ENCODE data around the gene OR1J4. TPM values are rescaled to one million over a fixed set of nuclear protein-coding genes. Genes with fewer than 3 reads are reported as not detected.

The OR1J4 gene
- total RNA-seq, 4 donors from 2014 or later = not detected

- no peak for ATAC-seq
These were observed 39.9 kb upstream of the OR1J4 start for GRCh38 chr9:122479062-122479461.

DNA sequence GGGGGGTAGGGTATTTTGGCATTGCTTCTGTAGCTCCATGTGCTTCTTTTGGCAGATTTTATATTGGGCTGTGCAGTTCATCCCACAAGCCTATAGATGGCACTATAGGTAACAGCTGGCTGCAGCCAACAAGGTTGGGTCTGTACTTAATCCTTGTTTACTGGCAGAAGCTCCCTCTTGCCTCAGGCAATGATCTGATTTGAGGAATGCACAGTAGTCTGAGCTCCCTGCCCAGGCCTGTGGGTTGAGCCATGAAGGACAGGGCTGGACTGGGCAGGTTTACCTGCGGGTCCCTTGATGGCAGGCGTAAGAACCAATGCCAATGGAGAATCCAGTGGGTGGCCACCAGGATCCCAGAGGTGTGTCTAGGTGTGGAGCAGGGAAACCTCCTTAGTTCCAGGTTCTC, 20.1 kb upstream of the OR1J4 start:
- Histone ChIP-seq H3K9me3 (no peaks in the 10 kb centered on the region), H3K27ac (no peak overlapping the region), H3K27me3 (no peaks in the 10 kb centered on the region), H3K4me3 (no peak overlapping the region), H3K36me3 (no peaks in the 10 kb centered on the region), H3K4me1 (no peaks in the 10 kb centered on the region)
- peak in 2 of 5 experiments; percentile 35 to 48 for TF ChIP-seq CTCF (IDR thresholded peaks at IDR 0.05 in 4 of 5, conservative IDR thresholded peaks at IDR 0.05 in 1 of 5)
- no peak for TF ChIP-seq POLR2A (IDR thresholded peaks at IDR 0.05)
- intact Hi-C loops (cut with DNase I; ENCODE audit: low total_unique reads) (no loop called here), in situ Hi-C loops (cut with MboI; ENCODE audit: low sequenced_read_pairs in 4 of 4) (no loop called here)
- ATAC-seq (no peak), DNase-seq (no peak)

More at GRCh38 chr9:122479062-122479461, 39.9 kb upstream of the OR1J4 start:
- no peak overlapping the region for H3K4me3 ChIP-seq
- no peak overlapping the region for H3K27ac ChIP-seq
- intact Hi-C loops (cut with DNase I; ENCODE audit: low total_unique reads) (no loop called here), in situ Hi-C loops (cut with MboI; ENCODE audit: low sequenced_read_pairs in 4 of 4) (no loop called here)
- no peaks in the 10 kb centered on the region for H3K9me3 ChIP-seq
- H3K27me3 ChIP-seq = no peaks in the 10 kb centered on the region
- H3K36me3 ChIP-seq = no peaks in the 10 kb centered on the region
- no peak for TF ChIP-seq CTCF (IDR thresholded peaks at IDR 0.05 in 4 of 5, conservative IDR thresholded peaks at IDR 0.05 in 1 of 5)
- no peak for TF ChIP-seq POLR2A (IDR thresholded peaks at IDR 0.05)
- DNase-seq = no peak
- H3K4me1 ChIP-seq = no peaks in the 10 kb centered on the region

DNA sequence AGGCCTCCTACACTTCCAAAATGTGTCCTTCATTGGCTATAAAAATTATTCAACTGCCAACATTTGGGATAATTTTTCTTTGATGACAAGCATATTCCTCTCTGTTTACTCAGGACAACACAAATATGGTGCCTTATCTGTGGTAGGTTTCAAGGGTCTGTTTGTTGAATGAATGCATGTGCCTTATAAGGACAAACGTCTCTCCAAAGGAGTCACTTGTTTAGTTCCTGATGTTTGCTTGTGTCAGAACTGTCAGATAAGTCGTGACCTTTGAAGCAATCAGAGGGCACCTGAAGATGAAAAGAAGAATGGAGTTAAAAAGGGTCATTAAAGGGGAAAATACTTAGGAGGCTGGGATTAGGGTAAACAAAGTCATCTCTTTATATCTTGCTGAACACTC, 12.0 kb upstream of the OR1J4 start:
- intact Hi-C loops (cut with DNase I; ENCODE audit: low total_unique reads) = no loop called here
- DNase-seq (no peak), ATAC-seq (no peak)
- H3K4me3 ChIP-seq = no peak overlapping the region
- no peaks in the 10 kb centered on the region for H3K36me3 ChIP-seq
- H3K27me3 ChIP-seq = no peaks in the 10 kb centered on the region
- TF ChIP-seq POLR2A (IDR thresholded peaks at IDR 0.05) = no peak
- no peak for TF ChIP-seq CTCF (IDR thresholded peaks at IDR 0.05 in 4 of 5, conservative IDR thresholded peaks at IDR 0.05 in 1 of 5)
- no peaks in the 10 kb centered on the region for H3K4me1 ChIP-seq
- in situ Hi-C loops (cut with MboI; ENCODE audit: low sequenced_read_pairs in 4 of 4) = no loop called here
- H3K27ac ChIP-seq = no peak overlapping the region
- no peaks in the 10 kb centered on the region for H3K9me3 ChIP-seq

DNA sequence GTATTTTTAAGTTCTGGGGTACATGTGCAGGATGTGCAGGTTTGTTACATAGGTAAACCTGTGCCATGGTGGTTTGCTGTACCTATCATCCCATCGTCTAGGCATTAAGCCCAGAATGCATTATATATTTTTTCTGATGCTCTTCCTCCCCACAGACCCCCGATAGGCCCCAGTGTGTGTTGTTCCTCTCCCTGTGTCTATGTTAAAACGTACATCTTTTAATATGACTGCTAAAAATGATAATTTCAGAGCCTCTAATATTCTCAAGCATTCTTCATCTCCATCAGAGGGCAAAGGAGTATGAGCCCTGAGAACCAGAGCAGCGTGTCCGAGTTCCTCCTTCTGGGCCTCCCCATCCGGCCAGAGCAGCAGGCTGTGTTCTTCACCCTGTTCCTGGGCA, 8.4 kb upstream of the OR1J4 start, which contains the start of gene OR1J2:
OR1J2 (plus strand) TSS at position 301 of the 400 bp plus-strand sequence; CDS start at position 301, 0 bp downstream.
- Histone ChIP-seq H3K9me3 (no peaks in the 10 kb centered on the region), H3K27ac (no peak within 1 kb of the TSS), H3K27me3 (no peaks in the 10 kb centered on the region), H3K36me3 (no peaks in the 10 kb centered on the region), H3K4me3 (no peak within 1 kb of the TSS), H3K4me1 (no peaks in the 10 kb centered on the region)
- intact Hi-C loops (cut with DNase I; ENCODE audit: low total_unique reads) = no loop called here
- DNase-seq (no peak), ATAC-seq (no peak)
- in situ Hi-C loops (cut with MboI; ENCODE audit: low sequenced_read_pairs in 4 of 4) = no loop called here
- TF ChIP-seq POLR2A (IDR thresholded peaks at IDR 0.05) = no peak
- TF ChIP-seq CTCF (IDR thresholded peaks at IDR 0.05 in 4 of 5, conservative IDR thresholded peaks at IDR 0.05 in 1 of 5) = no peak

- H3K9me3 ChIP-seq = no peaks in the 10 kb centered on the region
- H3K4me1 ChIP-seq = no peaks in the 10 kb centered on the region
- intact Hi-C loops (cut with DNase I; ENCODE audit: low total_unique reads) (no loop called here), in situ Hi-C loops (cut with MboI; ENCODE audit: low sequenced_read_pairs in 4 of 4) (no loop called here)
- H3K27ac ChIP-seq = no peak overlapping the region
- H3K27me3 ChIP-seq = no peaks in the 10 kb centered on the region
- no peak for ATAC-seq
- no peak for TF ChIP-seq CTCF (IDR thresholded peaks at IDR 0.05 in 4 of 5, conservative IDR thresholded peaks at IDR 0.05 in 1 of 5)
- H3K4me3 ChIP-seq = no peak overlapping the region
- H3K36me3 ChIP-seq = no peaks in the 10 kb centered on the region
- DNase-seq = no peak
These were observed 715 bp upstream of the OR1J4 start for GRCh38 chr9:122518226-122518625.

Data from gastrocnemius medialis (tissue), 4 donors.